ENCODE measurements around the gene VASN.

Gene VASN

GRCh38 chr16:4399001-4399730, 27.5 kb downstream of the VASN start:
- TF ChIP-seq, protein P1, sequence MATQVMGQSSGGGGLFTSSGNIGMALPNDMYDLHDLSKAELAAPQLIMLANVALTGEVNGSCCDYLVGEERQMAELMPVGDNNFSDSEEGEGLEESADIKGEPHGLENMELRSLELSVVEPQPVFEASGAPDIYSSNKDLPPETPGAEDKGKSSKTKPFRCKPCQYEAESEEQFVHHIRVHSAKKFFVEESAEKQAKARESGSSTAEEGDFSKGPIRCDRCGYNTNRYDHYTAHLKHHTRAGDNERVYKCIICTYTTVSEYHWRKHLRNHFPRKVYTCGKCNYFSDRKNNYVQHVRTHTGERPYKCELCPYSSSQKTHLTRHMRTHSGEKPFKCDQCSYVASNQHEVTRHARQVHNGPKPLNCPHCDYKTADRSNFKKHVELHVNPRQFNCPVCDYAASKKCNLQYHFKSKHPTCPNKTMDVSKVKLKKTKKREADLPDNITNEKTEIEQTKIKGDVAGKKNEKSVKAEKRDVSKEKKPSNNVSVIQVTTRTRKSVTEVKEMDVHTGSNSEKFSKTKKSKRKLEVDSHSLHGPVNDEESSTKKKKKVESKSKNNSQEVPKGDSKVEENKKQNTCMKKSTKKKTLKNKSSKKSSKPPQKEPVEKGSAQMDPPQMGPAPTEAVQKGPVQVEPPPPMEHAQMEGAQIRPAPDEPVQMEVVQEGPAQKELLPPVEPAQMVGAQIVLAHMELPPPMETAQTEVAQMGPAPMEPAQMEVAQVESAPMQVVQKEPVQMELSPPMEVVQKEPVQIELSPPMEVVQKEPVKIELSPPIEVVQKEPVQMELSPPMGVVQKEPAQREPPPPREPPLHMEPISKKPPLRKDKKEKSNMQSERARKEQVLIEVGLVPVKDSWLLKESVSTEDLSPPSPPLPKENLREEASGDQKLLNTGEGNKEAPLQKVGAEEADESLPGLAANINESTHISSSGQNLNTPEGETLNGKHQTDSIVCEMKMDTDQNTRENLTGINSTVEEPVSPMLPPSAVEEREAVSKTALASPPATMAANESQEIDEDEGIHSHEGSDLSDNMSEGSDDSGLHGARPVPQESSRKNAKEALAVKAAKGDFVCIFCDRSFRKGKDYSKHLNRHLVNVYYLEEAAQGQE (IDR thresholded peaks at IDR 0.05; ENCODE audit: insufficient read depth in 1 of 2, low read depth in 2 of 2, low read length in 2 of 2), result no peak
- TF ChIP-seq FOXP2 (optimal IDR thresholded peaks at IDR 0.05; ENCODE audit: borderline replicate concordance, extremely low read depth, extremely low read length, insufficient read depth) (no peak), SIN3A (IDR thresholded peaks at IDR 0.05; ENCODE audit: borderline replicate concordance, insufficient read depth, low read length) (no peak), TAF1 (IDR thresholded peaks at IDR 0.05; ENCODE audit: borderline replicate concordance, insufficient read depth, low read length) (no peak), POLR2AphosphoS5 (IDR thresholded peaks at IDR 0.05; ENCODE audit: low read depth, low read length) (no peak)

- TF ChIP-seq SIN3A (IDR thresholded peaks at IDR 0.05; ENCODE audit: borderline replicate concordance, insufficient read depth, low read length) (no peak), TAF1 (IDR thresholded peaks at IDR 0.05; ENCODE audit: borderline replicate concordance, insufficient read depth, low read length) (no peak), FOXP2 (optimal IDR thresholded peaks at IDR 0.05; ENCODE audit: borderline replicate concordance, extremely low read depth, extremely low read length, insufficient read depth) (no peak), POLR2AphosphoS5 (IDR thresholded peaks at IDR 0.05; ENCODE audit: low read depth, low read length) (no peak)
- TF ChIP-seq, protein P1 (IDR thresholded peaks at IDR 0.05; ENCODE audit: insufficient read depth in 1 of 2, low read depth in 2 of 2, low read length in 2 of 2), result no peak
Observed at GRCh38 chr16:4401094-4401501, 29.4 kb downstream of the VASN start.

DNA sequence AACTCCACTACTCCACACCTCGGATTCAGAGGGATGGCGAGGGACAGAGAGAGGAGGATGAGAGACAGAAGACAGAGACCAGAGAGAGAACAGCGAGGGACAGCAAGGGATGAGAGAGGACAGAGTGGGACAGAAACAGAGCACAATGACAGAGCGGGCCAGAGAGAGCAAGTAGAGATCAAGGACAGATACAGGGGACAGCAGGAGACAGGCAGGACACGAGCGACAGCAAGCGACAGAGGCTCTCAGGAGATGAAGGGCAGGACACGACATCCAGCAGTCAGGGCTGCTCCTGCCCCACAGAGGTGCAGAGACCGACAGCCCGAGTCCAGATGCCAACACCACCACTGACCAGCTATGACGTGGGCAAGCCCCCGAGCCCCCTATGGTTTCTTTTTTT, 29.9 kb downstream of the VASN start:
- TF ChIP-seq POLR2AphosphoS5 (IDR thresholded peaks at IDR 0.05; ENCODE audit: low read depth, low read length) (no peak), TAF1 (IDR thresholded peaks at IDR 0.05; ENCODE audit: borderline replicate concordance, insufficient read depth, low read length) (no peak), SIN3A (IDR thresholded peaks at IDR 0.05; ENCODE audit: borderline replicate concordance, insufficient read depth, low read length) (no peak), FOXP2 (optimal IDR thresholded peaks at IDR 0.05; ENCODE audit: borderline replicate concordance, extremely low read depth, extremely low read length, insufficient read depth) (no peak)
- TF ChIP-seq, protein P1 (IDR thresholded peaks at IDR 0.05; ENCODE audit: insufficient read depth in 1 of 2, low read depth in 2 of 2, low read length in 2 of 2), result no peak

- TF ChIP-seq FOXP2 (optimal IDR thresholded peaks at IDR 0.05; ENCODE audit: borderline replicate concordance, extremely low read depth, extremely low read length, insufficient read depth) (no peak), POLR2AphosphoS5 (IDR thresholded peaks at IDR 0.05; ENCODE audit: low read depth, low read length) (no peak), SIN3A (IDR thresholded peaks at IDR 0.05; ENCODE audit: borderline replicate concordance, insufficient read depth, low read length) (no peak), TAF1 (IDR thresholded peaks at IDR 0.05; ENCODE audit: borderline replicate concordance, insufficient read depth, low read length) (no peak)
- TF ChIP-seq, protein P1 (IDR thresholded peaks at IDR 0.05; ENCODE audit: insufficient read depth in 1 of 2, low read depth in 2 of 2, low read length in 2 of 2), result no peak
Observed at GRCh38 chr16:4402439-4403132, 30.9 kb downstream of the VASN start.

Data from PFSK-1 (cell line).